Measurements from ENCODE around the gene OPA1. TPM values are rescaled to one million over a fixed set of nuclear protein-coding genes. Genes with fewer than 3 reads are reported as not detected.

Gene OPA1
- total RNA-seq (2021; fragmentation: NEBNext Ultra II Directional; extraction: Animal tissue kit (Norgen Biotek cat#: 25700)) = 109 and 114 TPM in 2 replicates
- 15.1 and 20.3 TPM in 2 replicates for polyA plus RNA-seq (2011; rRNA removed)
- polyA plus RNA-seq (2011; cell fraction: cytosol; rRNA removed) = 25.3 TPM
- 25.1 TPM for polyA plus RNA-seq (2011; cell fraction: nucleus; rRNA removed)
- 44.9 to 98.6 TPM (median 58.0 TPM) in 4 replicates for polyA plus RNA-seq (2012, experiment 1 of 2)
- polyA plus RNA-seq (2012, experiment 2 of 2) = 1.9 TPM
- polyA plus RNA-seq (2013, experiment 1 of 2) = 56.9 TPM
- polyA plus RNA-seq (2013, experiment 2 of 2) = 56.9 TPM
- polyA minus RNA-seq (2011; rRNA and poly(A)+ RNA removed) = 142 and 164 TPM in 2 replicates
- polyA minus RNA-seq (2011; cell fraction: cytosol; rRNA and poly(A)+ RNA removed) = 80.7 TPM
- polyA minus RNA-seq (2011; cell fraction: nucleus; rRNA and poly(A)+ RNA removed) = 145 TPM
- long read RNA-seq, experiment 1, full-length matches to known transcripts = 11 of 86 reads
- long read RNA-seq, experiment 1, partial matches to known transcripts = 50 of 86 reads
- long read RNA-seq, experiment 1, other reads (novel, unspliced or antisense) = 25 of 86 reads
- long read RNA-seq, experiment 2, partial matches to known transcripts = 24 of 24 reads
- long read RNA-seq, experiment 2, other reads (novel, unspliced or antisense) = 0 of 24 reads

GRCh38 chr3:193592841-193593667 is at the start of gene OPA1:
OPA1 (plus strand) TSS chr3:193593208; CDS start chr3:193593378, 170 bp downstream.
- Histone ChIP-seq H2BK15ac (ENCODE audit: low read length) (no peak within 1 kb of the TSS), H3K4ac (replicated peaks; ENCODE audit: insufficient read length, low read depth, low read length) (no peak within 1 kb of the TSS), H2BK12ac (ENCODE audit: low read depth, low read length) (no peak within 1 kb of the TSS), H3K18ac (ENCODE audit: extremely low read depth, low read length) (peak within 1 kb of the TSS; percentile 4; the same call in 1 of the 2 replicates), H3K4me2 (ENCODE audit: insufficient read depth in 1 of 2, low read depth in 2 of 2, low read length in 2 of 2) (peak within 1 kb of the TSS; percentile 91 to 92), H3K27me3 (replicated peaks in 1 of 4; ENCODE audit: control insufficient read depth in 3 of 4, extremely low read depth in 1 of 4, insufficient read depth in 3 of 4, low read length in 3 of 4) (peaks cover 0 to 6% (median 2%) of the 10 kb centered on the region in 4 experiments; a peak in 3 of 7 replicates), H3K23me2 (ENCODE audit: low read depth, low read length) (no peaks in the 10 kb centered on the region), H3K79me1 (ENCODE audit: low read depth, low read length) (peaks cover 3% of the 10 kb centered on the region; the same call in 1 of the 2 replicates), H2BK120ac (replicated peaks; ENCODE audit: low read depth, low read length) (no peak within 1 kb of the TSS), H2BK20ac (ENCODE audit: low read length) (no peak within 1 kb of the TSS), H4K20me1 (replicated peaks in 1 of 2; ENCODE audit: control insufficient read depth in 1 of 2, insufficient read depth in 2 of 2, low read length in 2 of 2) (no peaks in the 10 kb centered on the region), H3K27ac (ENCODE audit: low read depth, low read length) (peak within 1 kb of the TSS; percentile 33; the same call in 1 of the 2 replicates), H3K56ac (replicated peaks; ENCODE audit: insufficient read length, low read depth, low read length) (no peak within 1 kb of the TSS), H4K91ac (replicated peaks; ENCODE audit: insufficient read length, low read length) (peak within 1 kb of the TSS; percentile 67), H4K8ac (ENCODE audit: extremely low read depth, insufficient read depth, low read length) (0 out of 2 replicates have a peak within 1 kb of the TSS, but pooled peaks have one; percentile 84), H2BK5ac (ENCODE audit: low read depth, low read length) (no peak within 1 kb of the TSS), H3K9me3 (ENCODE audit: insufficient read depth in 2 of 2, low read depth in 1 of 2, low read length in 1 of 2) (no peaks in the 10 kb centered on the region), H3K79me2 (ENCODE audit: control insufficient read depth in 1 of 2, insufficient read depth in 2 of 2, low read length in 2 of 2) (peaks cover 3 to 44% of the 10 kb centered on the region in 2 experiments; a peak in 3 of 4 replicates), H2AFZ (ENCODE audit: low read length) (peak within 1 kb of the TSS; percentile 99), H3K9ac (replicated peaks in 1 of 4; ENCODE audit: extremely low read depth in 1 of 4, low read depth in 3 of 4, low read length in 3 of 4) (peak within 1 kb of the TSS; percentile 54 to 83 (median 71)), H2AK5ac (ENCODE audit: low read depth, low read length) (no peak within 1 kb of the TSS), H3K36me3 (ENCODE audit: control insufficient read depth in 2 of 4, insufficient read depth in 4 of 4, low read length in 3 of 4) (0 out of 8 replicates have a peak, but pooled peaks cover 0 to 2% (median 0%) of the 10 kb centered on the region in 4 experiments), H3K14ac (ENCODE audit: insufficient read length) (no peak within 1 kb of the TSS), H3K4me1 (replicated peaks in 1 of 4; ENCODE audit: control insufficient read depth in 3 of 4, insufficient read depth in 4 of 4, low read length in 3 of 4) (peaks cover 0 to 4% (median 1%) of the 10 kb centered on the region in 4 experiments; a peak in 2 of 7 replicates), H3K23ac (ENCODE audit: insufficient read length) (no peak within 1 kb of the TSS), H3K4me3 (ENCODE audit: extremely low read depth in 1 of 4, insufficient read depth in 2 of 4, low read depth in 3 of 4, low read length in 4 of 4) (peak within 1 kb of the TSS; percentile 79 to 93 (median 90)), H4K5ac (ENCODE audit: insufficient read length, low read depth, low read length) (peak within 1 kb of the TSS; percentile 28)
- CTCF ChIA-PET (ENCODE audit: partially characterized antibody) = no interaction called here
- POLR2A ChIA-PET (ENCODE audit: partially characterized antibody) = no interaction called here
- WGBS, 2 experiments (ENCODE audit: extremely low coverage in 1 of 2, insufficient coverage in 1 of 2, insufficient read length in 1 of 2, insufficient replicate concordance in 2 of 2, low coverage in 1 of 2, low lambda C conversion rate in 2 of 2, missing lambda C conversion rate in 1 of 2) = 2% methylated on average over 55 of the region's 55 CpGs; no CpG with 5 or more reads in 1 of the 2 experiments
- DNase-seq (ENCODE audit: low read depth in 1 of 2, low spot score in 2 of 2) (peak; percentile 97 to 98), FAIRE-seq (no peak)
- peak; percentile 86 for TF ChIP-seq TBP (IDR thresholded peaks at IDR 0.05; ENCODE audit: low read depth, low read length)
- no peak for TF ChIP-seq ATF2 (IDR thresholded peaks at IDR 0.05; ENCODE audit: low read length)
- no peak for TF ChIP-seq ATF3 (IDR thresholded peaks at IDR 0.05; ENCODE audit: insufficient read depth, low read depth, low read length)
- TF ChIP-seq SIX5 (IDR thresholded peaks at IDR 0.05; ENCODE audit: low read depth, low read length) = peak; percentile 18; the same call in 1 of the 2 replicates
- TF ChIP-seq YY1 (IDR thresholded peaks at IDR 0.05; ENCODE audit: low read depth, low read length) = 0 out of 2 replicates have a peak, but pooled peaks have one; percentile 68
- no peak for TF ChIP-seq SRF (IDR thresholded peaks at IDR 0.05; ENCODE audit: low read depth, low read length)

Data from H1 (cell line).